OCI-LY7 (cell line): Measurements from ENCODE around the gene SLC25A5. TPM values are rescaled to one million over a fixed set of nuclear protein-coding genes. Genes with fewer than 3 reads are reported as not detected.

Experiments
- BruUV-seq: library from RNA; stranded (reverse); fragments of 400-500 nt; replicated peaks from 2 replicates; lab custom pipeline; 2021; lab: Mats Ljungman, UMichigan
- CTCF ChIA-PET: fragments of 300-600 bp; sonication (Branson Sonifier 250); formaldehyde crosslinking; loops from one replicate; lab custom pipeline; 2022; ENCODE audit warnings: antibody characterized with exemption; ENCODE audit not compliant: unreplicated experiment; lab: Charles Lee
- POLR2A ChIA-PET: fragments of 300-600 bp; sonication (Branson Sonifier 250); formaldehyde crosslinking; loops from one replicate; lab custom pipeline; 2022; ENCODE audit warnings: antibody characterized with exemption; lab: Charles Lee
- DNase-seq: peaks from one replicate; pipeline ENCODE4 v3.0.0-alpha.2; 2015; ENCODE audit warnings: low spot score
- H2AFZ ChIP-seq: fragments of 200-600 bp; sonication (generic), shearing (Covaris generic); 2 replicates; pipeline ENCODE4 v1.6.1; 2014; ENCODE audit warnings: mild to moderate bottlenecking, antibody characterized with exemption, low read length, moderate library complexity
- H3K27ac ChIP-seq: fragments of 200-600 bp; sonication (generic); 2 replicates; pipeline ENCODE4 v1.5.1; 2014; ENCODE audit warnings: mixed run types, low read depth, mild to moderate bottlenecking, moderate library complexity, low read length, inconsistent platforms; ENCODE audit not compliant: poor library complexity, severe bottlenecking
- H3K36me3 ChIP-seq: fragments of 200-600 bp; sonication (generic); 2 replicates; pipeline ENCODE4 v1.6.1; 2014; ENCODE audit warnings: mild to moderate bottlenecking, antibody characterized with exemption, low read length, moderate library complexity, mixed read lengths; ENCODE audit not compliant: insufficient read depth
- H3K4me1 ChIP-seq: fragments of 200-600 bp; sonication (generic); 2 replicates; pipeline ENCODE4 v1.5.1; 2014; ENCODE audit warnings: mild to moderate bottlenecking, low read length; ENCODE audit not compliant: insufficient read depth, poor library complexity, severe bottlenecking
- H3K4me2 ChIP-seq: fragments of 200-600 bp; sonication (generic); 2 replicates; pipeline ENCODE4 v1.6.1; 2014; ENCODE audit warnings: mild to moderate bottlenecking, low read length
- H3K4me3 ChIP-seq: fragments of 200-600 bp; sonication (generic); 2 replicates; pipeline ENCODE4 v1.5.1; 2014; ENCODE audit warnings: mild to moderate bottlenecking, low read depth, low read length; ENCODE audit not compliant: poor library complexity, severe bottlenecking
- H3K79me2 ChIP-seq: fragments of 200-600 bp; sonication (generic); 2 replicates; pipeline ENCODE4 v1.6.1; 2016; ENCODE audit warnings: low read depth, mild to moderate bottlenecking, low read length, moderate library complexity, mixed read lengths; ENCODE audit not compliant: insufficient read depth
- H3K9me2 ChIP-seq: fragments of 200-600 bp; sonication (generic); 2 replicates; pipeline ENCODE4 v1.6.1; 2016; ENCODE audit warnings: mild to moderate bottlenecking, low read length, mixed read lengths; ENCODE audit not compliant: insufficient read depth
- H3K9me3 ChIP-seq: fragments of 200-600 bp; sonication (generic); 2 replicates; pipeline ENCODE4 v1.6.1; 2014; ENCODE audit warnings: mild to moderate bottlenecking, mixed run types, low read length, mixed read lengths
- H4K20me1 ChIP-seq: fragments of 200-600 bp; sonication (generic); 2 replicates; pipeline ENCODE4 v1.6.1; 2014; ENCODE audit warnings: mild to moderate bottlenecking, antibody characterized with exemption, low read length, moderate library complexity, mixed read lengths; ENCODE audit not compliant: insufficient read depth
- CTCF ChIP-seq: fragments of 200-600 bp; sonication (generic); conservative IDR thresholded peaks from 2 replicates; pipeline ENCODE4 v1.5.1; 2014; ENCODE audit warnings: mild to moderate bottlenecking, antibody characterized with exemption, low read length, moderate library complexity, mixed read lengths
- EZH2phosphoT487 ChIP-seq: fragments of 200-600 bp; sonication (generic); IDR thresholded peaks from 2 replicates; pipeline ENCODE4 v1.6.1; 2018; ENCODE audit warnings: low read depth, borderline replicate concordance, mild to moderate bottlenecking, mixed run types, antibody characterized with exemption, low read length, moderate library complexity, mixed read lengths
- intact Hi-C: fragments of 100-400 bp; cut with micrococcal nuclease; formaldehyde crosslinking; loops from one replicate; pipeline ENCODE4 v1.10.0; 2022; ENCODE audit not compliant: unreplicated experiment
- total RNA-seq, 2 experiments: library from RNA; depleted of rRNA in 1 of 2; stranded (reverse); fragments of >200 nt in 1 of 2; shearing (Covaris generic) in 1 of 2; gene quantifications; 2 replicates each; pipeline ENCODE4 v1.2.3, GENCODE V29; 2014 to 2022

Gene SLC25A5
- total RNA-seq, 2 experiments from 2014 or later: 231 to 525 TPM

DNA sequence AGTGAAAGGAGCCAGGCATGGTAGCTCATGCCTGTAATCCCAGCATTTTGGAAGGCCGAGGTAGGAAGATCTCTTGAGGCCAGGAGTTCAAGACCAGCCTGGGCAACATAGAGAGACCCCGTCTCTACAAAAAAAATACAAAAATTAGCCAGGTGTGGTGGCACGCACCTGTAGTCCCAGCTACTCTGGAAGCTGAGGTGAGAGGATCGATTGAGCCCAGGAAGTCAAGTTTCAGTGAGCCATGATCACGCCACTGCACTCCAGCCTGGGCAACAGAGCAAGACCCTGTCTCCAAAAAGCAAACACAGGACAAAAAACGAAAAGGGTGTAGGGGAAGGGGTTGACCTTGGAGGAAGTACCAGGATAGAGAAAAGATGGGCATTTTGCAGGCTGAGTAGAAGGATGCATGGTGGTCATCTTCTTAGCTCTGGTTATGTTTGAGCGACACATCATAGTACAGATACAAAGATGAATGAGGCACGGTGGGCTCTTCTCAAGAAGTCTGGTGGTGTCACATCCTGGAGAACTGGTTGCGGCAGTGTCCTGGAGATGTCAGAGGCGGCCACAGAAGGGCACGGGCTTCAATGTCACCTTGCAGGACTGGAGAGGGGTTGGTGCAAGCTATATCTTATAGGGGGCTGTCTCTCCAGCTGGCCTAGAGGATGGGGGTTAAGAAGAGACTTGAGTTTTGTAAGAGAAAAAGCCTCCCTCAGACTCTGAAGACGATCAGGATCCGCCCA lies 32.0 kb downstream of the SLC25A5 start:
- Histone ChIP-seq H3K4me1 (peaks cover 9% of the 10 kb centered on the region), H4K20me1 (no peaks in the 10 kb centered on the region), H3K27ac (no peak overlapping the region), H3K79me2 (no peaks in the 10 kb centered on the region), H3K9me3 (no peaks in the 10 kb centered on the region), H3K4me2 (no peak overlapping the region), H3K36me3 (no peaks in the 10 kb centered on the region), H2AFZ (no peak overlapping the region), H3K9me2 (no peaks in the 10 kb centered on the region), H3K4me3 (no peak overlapping the region)
- no TSS peak for BruUV-seq
- intact Hi-C loops: no loop called here
- ChIA-PET POLR2A (no interaction called here), CTCF (no interaction called here)
- DNase-seq: no peak
- TF ChIP-seq CTCF: no peak
- TF ChIP-seq EZH2phosphoT487: no peak

- no peak for TF ChIP-seq EZH2phosphoT487
- TF ChIP-seq CTCF: no peak
- no TSS peak for BruUV-seq
- no peak for DNase-seq
- CTCF ChIA-PET: no interaction called here
- Histone ChIP-seq H2AFZ (no peak overlapping the region), H3K36me3 (no peaks in the 10 kb centered on the region), H3K79me2 (no peaks in the 10 kb centered on the region), H3K9me2 (no peaks in the 10 kb centered on the region), H3K4me2 (no peak overlapping the region), H3K27ac (no peak overlapping the region), H4K20me1 (no peaks in the 10 kb centered on the region), H3K9me3 (no peaks in the 10 kb centered on the region), H3K4me1 (no peaks in the 10 kb centered on the region), H3K4me3 (no peak overlapping the region)
- intact Hi-C loops: no loop called here
- POLR2A ChIA-PET: no interaction called here
Measured at GRCh38 chrX:119501511-119502148, 33.4 kb downstream of the SLC25A5 start.
